ENCODE measurements around the gene MATR3. TPM values are rescaled to one million over a fixed set of nuclear protein-coding genes. Genes with fewer than 3 reads are reported as not detected.

MATR3 gene
- polyA plus RNA-seq, 1 donor (not counting 4 experiments of a cell fraction or from before 2014, with no cell fraction given): 122 TPM

DNA sequence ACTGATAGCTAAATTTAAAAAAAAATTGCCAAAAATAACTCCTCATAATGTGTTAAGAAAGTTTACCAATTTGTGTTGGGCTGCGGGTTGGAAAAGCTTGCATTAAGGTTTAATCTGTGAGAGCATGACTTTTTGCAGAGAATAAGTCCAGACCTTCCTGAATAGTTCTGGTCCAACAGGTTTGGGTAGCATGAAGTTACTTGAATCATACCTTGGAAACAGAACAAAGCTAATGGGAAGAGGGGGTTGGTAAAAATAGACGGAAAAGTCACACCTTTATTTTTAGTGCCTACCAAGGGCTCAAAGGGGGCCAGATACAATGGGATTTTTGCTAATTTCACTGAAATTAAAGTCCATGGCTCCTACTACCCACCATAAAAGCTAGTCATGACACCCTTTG is 17.1 kb upstream of the MATR3 start:
- peak overlapping the region; percentile 87 for H3K4me2 ChIP-seq (ENCODE audit: control insufficient read depth, extremely low read depth, insufficient read depth, low read depth, low read length)

DNA sequence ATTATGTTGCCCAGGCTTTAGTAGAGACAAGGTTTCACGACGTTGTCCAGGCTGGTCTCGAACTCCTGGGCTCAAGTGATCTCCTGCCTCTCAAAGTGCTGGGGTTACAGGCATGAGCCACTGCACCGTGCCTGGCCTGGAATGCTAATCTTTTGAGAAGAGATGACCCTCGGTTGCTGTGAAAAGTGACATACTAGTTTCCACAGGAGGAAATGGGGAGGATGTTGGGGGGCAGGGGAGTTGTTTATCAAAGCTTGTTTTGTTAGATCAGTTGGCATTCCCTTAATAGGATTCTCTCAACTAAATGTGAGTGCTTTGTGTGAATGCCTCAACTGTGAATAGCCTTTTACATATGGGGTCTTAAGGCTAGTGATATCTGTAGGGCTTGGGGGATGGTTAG is 16.4 kb upstream of the MATR3 start:
- H3K36me3 ChIP-seq (ENCODE audit: control insufficient read depth in 2 of 2, extremely low read depth in 1 of 2, insufficient read depth in 2 of 2, low read length in 2 of 2): peaks cover 11 to 38% of the 10 kb centered on the region in 2 experiments
- FAIRE-seq: no peak
- H3K9me3 ChIP-seq (ENCODE audit: control insufficient read depth, low read depth, low read length): no peaks in the 10 kb centered on the region
- no peak for DNase-seq (ENCODE audit: low read depth, low spot score)
- H4K20me1 ChIP-seq (ENCODE audit: control insufficient read depth, extremely low read depth, insufficient read depth, low read length): peaks cover 10% of the 10 kb centered on the region
- no peak overlapping the region for H3K4me3 ChIP-seq (ENCODE audit: control insufficient read depth in 2 of 3, extremely low read depth in 1 of 3, insufficient read depth in 2 of 3, low read depth in 1 of 3, low read length in 3 of 3)
- peaks cover 43% of the 10 kb centered on the region for H3K79me2 ChIP-seq (ENCODE audit: control insufficient read depth, insufficient read depth, low read length)
- TF ChIP-seq CTCF (optimal IDR thresholded peaks at IDR 0.05 in 1 of 3, IDR thresholded peaks at IDR 0.05 in 1 of 3, conservative IDR thresholded peaks at IDR 0.05 in 1 of 3; ENCODE audit: extremely low read depth in 1 of 3, insufficient read depth in 2 of 3, low read length in 3 of 3) (no peak), EZH2 (IDR thresholded peaks at IDR 0.05; ENCODE audit: low read length) (no peak)
- no peak overlapping the region for H3K9ac ChIP-seq (ENCODE audit: control insufficient read depth, extremely low read depth, insufficient read depth, low read length)
- no peak overlapping the region for H2AFZ ChIP-seq (ENCODE audit: control insufficient read depth, low read length)
- dilution Hi-C loops (cut with MboI; ENCODE audit: extremely low pct_ligation_motif_present, low sequenced_read_pairs): no loop called here
- H3K9me1 ChIP-seq (ENCODE audit: control insufficient read depth, extremely low read depth, insufficient read depth, low read length): peaks cover 4% of the 10 kb centered on the region
- H3K27ac ChIP-seq (ENCODE audit: control insufficient read depth, insufficient read depth, low read length): peak overlapping the region; percentile 13
- H3K4me2 ChIP-seq (ENCODE audit: control insufficient read depth, extremely low read depth, insufficient read depth, low read depth, low read length): peak overlapping the region; percentile 87
- H3K4me1 ChIP-seq (ENCODE audit: control insufficient read depth, extremely low read depth, insufficient read depth, low read length): peaks cover 64% of the 10 kb centered on the region
- no peaks in the 10 kb centered on the region for H3K27me3 ChIP-seq (ENCODE audit: control insufficient read depth, extremely low read depth, insufficient read depth, low read length)

More for the DNA sequence above, 17.1 kb upstream of the MATR3 start:
- Histone ChIP-seq H3K79me2 (ENCODE audit: control insufficient read depth, insufficient read depth, low read length) (peaks cover 43% of the 10 kb centered on the region), H3K9me1 (ENCODE audit: control insufficient read depth, extremely low read depth, insufficient read depth, low read length) (peaks cover 2% of the 10 kb centered on the region), H3K9ac (ENCODE audit: control insufficient read depth, extremely low read depth, insufficient read depth, low read length) (peak overlapping the region; percentile 51), H3K27me3 (ENCODE audit: control insufficient read depth, extremely low read depth, insufficient read depth, low read length) (no peaks in the 10 kb centered on the region), H3K4me3 (ENCODE audit: control insufficient read depth in 2 of 3, extremely low read depth in 1 of 3, insufficient read depth in 2 of 3, low read depth in 1 of 3, low read length in 3 of 3) (peak overlapping the region; percentile 30 to 93 (median 47)), H4K20me1 (ENCODE audit: control insufficient read depth, extremely low read depth, insufficient read depth, low read length) (peaks cover 5% of the 10 kb centered on the region), H2AFZ (ENCODE audit: control insufficient read depth, low read length) (no peak overlapping the region), H3K9me3 (ENCODE audit: control insufficient read depth, low read depth, low read length) (no peaks in the 10 kb centered on the region), H3K27ac (ENCODE audit: control insufficient read depth, insufficient read depth, low read length) (peak overlapping the region; percentile 59), H3K36me3 (ENCODE audit: control insufficient read depth in 2 of 2, extremely low read depth in 1 of 2, insufficient read depth in 2 of 2, low read length in 2 of 2) (peaks cover 11 to 34% of the 10 kb centered on the region in 2 experiments), H3K4me1 (ENCODE audit: control insufficient read depth, extremely low read depth, insufficient read depth, low read length) (peaks cover 65% of the 10 kb centered on the region)
- no peak for DNase-seq (ENCODE audit: low read depth, low spot score)
- dilution Hi-C loops (cut with MboI; ENCODE audit: extremely low pct_ligation_motif_present, low sequenced_read_pairs): no loop called here
- FAIRE-seq: peak; percentile 32
- no peak for TF ChIP-seq CTCF (optimal IDR thresholded peaks at IDR 0.05 in 1 of 3, IDR thresholded peaks at IDR 0.05 in 1 of 3, conservative IDR thresholded peaks at IDR 0.05 in 1 of 3; ENCODE audit: extremely low read depth in 1 of 3, insufficient read depth in 2 of 3, low read length in 3 of 3)
- TF ChIP-seq EZH2 (IDR thresholded peaks at IDR 0.05; ENCODE audit: low read length): no peak
